ENCODE measurements around the gene SLC30A2.

Gene SLC30A2

GRCh38 chr1:26067432-26067911 lies 21.6 kb upstream of the SLC30A2 start, which contains the start of gene TRIM63:
TSS of gene TRIM63 (minus strand) at chr1:26067630. CDS start at chr1:26067494, 136 bp downstream.
- peak; percentile 56 for DNase-seq

- DNase-seq = peak; percentile 41
Measured at GRCh38 chr1:26066857-26067256, 20.9 kb upstream of the SLC30A2 start.

GRCh38 chr1:26066160-26066559 lies 20.2 kb upstream of the SLC30A2 start:
- no peak for DNase-seq

- DNase-seq = no peak
Measured at GRCh38 chr1:26064553-26064952, 18.6 kb upstream of the SLC30A2 start.

GRCh38 chr1:26060832-26061574 lies 15.1 kb upstream of the SLC30A2 start:
- no peak for DNase-seq

GRCh38 chr1:26059906-26060305 lies 14.0 kb upstream of the SLC30A2 start:
- DNase-seq = no peak

GRCh38 chr1:26058052-26058595 lies 12.2 kb upstream of the SLC30A2 start:
- no peak for DNase-seq

GRCh38 chr1:26057189-26057588 lies 11.3 kb upstream of the SLC30A2 start:
- no peak for DNase-seq

GRCh38 chr1:26055041-26055440 lies 9.1 kb upstream of the SLC30A2 start:
- DNase-seq = no peak

GRCh38 chr1:26053718-26054560 lies 8.0 kb upstream of the SLC30A2 start:
- no peak for DNase-seq

GRCh38 chr1:26050248-26050640 lies 4.3 kb upstream of the SLC30A2 start:
- no peak for DNase-seq

GRCh38 chr1:26049531-26050247 lies 3.8 kb upstream of the SLC30A2 start:
- no peak for DNase-seq

- no peak for DNase-seq
Measured at GRCh38 chr1:26047278-26047874, 1.5 kb upstream of the SLC30A2 start.

GRCh38 chr1:26046246-26047095 lies 553 bp upstream of the SLC30A2 start:
- DNase-seq = no peak

- DNase-seq = no peak
Measured at GRCh38 chr1:26044971-26045721, 772 bp downstream of the SLC30A2 start.

- DNase-seq = no peak
Measured at GRCh38 chr1:26044414-26044813, 1.5 kb downstream of the SLC30A2 start.

GRCh38 chr1:26043765-26044164 lies 2.2 kb downstream of the SLC30A2 start:
- no peak for DNase-seq

GRCh38 chr1:26041978-26042377 lies 3.9 kb downstream of the SLC30A2 start:
- DNase-seq = no peak

GRCh38 chr1:26041401-26041800 lies 4.5 kb downstream of the SLC30A2 start:
- no peak for DNase-seq

GRCh38 chr1:26038904-26039303 lies 7.0 kb downstream of the SLC30A2 start:
- no peak for DNase-seq

GRCh38 chr1:26038477-26038876 lies 7.4 kb downstream of the SLC30A2 start:
- DNase-seq = no peak

Data from femur (tissue), 1 donor.